ENCODE measurements around the gene AKR1B1.

GRCh38 chr7:134442441-134443220 is 16.3 kb downstream of the AKR1B1 start:
- TF ChIP-seq PAX5 (IDR thresholded peaks at IDR 0.05; ENCODE audit: insufficient read depth, low read length, severe bottlenecking) (no peak), POLR2A (IDR thresholded peaks at IDR 0.05; ENCODE audit: low read depth, low read length) (no peak), POLR2AphosphoS5 (IDR thresholded peaks at IDR 0.05; ENCODE audit: low read depth, low read length) (no peak), TAF1 (IDR thresholded peaks at IDR 0.05; ENCODE audit: low read depth, low read length) (no peak), SPI1 (IDR thresholded peaks at IDR 0.05; ENCODE audit: low read depth, low read length) (no peak)
